Transverse colon (tissue), 4 donors: ENCODE results near the gene ADGRF5. TPM values are rescaled to one million over a fixed set of nuclear protein-coding genes. Genes with fewer than 3 reads are reported as not detected.

Source experiments
- DNase-seq: peaks from one replicate; pipeline ENCODE4 v3.0.0-alpha.2; 2019
- H3K27ac ChIP-seq, 4 donors: fragments of 200-600 bp; sonication (generic); 2 replicates each; pipeline ENCODE4 v1.5.1; 2016 to 2018; ENCODE audit warnings: inconsistent platforms in 4 of 4
- H3K27me3 ChIP-seq: fragments of 200-600 bp; sonication (generic); 2 replicates; pipeline ENCODE4 v1.5.1; 2017; ENCODE audit warnings: inconsistent platforms
- H3K36me3 ChIP-seq, 4 donors: fragments of 200-600 bp; sonication (generic); 2 replicates each; pipeline ENCODE4 v1.5.1; 2017 to 2019; ENCODE audit warnings: inconsistent platforms in 4 of 4
- H3K4me1 ChIP-seq, 4 donors: fragments of 200-600 bp; sonication (generic); 2 replicates each; pipeline ENCODE4 v1.5.1; 2017 to 2020; ENCODE audit warnings: inconsistent platforms in 4 of 4
- H3K4me3 ChIP-seq, 4 donors: fragments of 200-600 bp; sonication (generic); 1 replicate in 1 of 4; 2 replicates in 3 of 4; pipeline versions ENCODE4 v1.5.1 to v1.6.1; 2017 to 2019; ENCODE audit warnings: inconsistent platforms in 4 of 4
- H3K9me3 ChIP-seq, 2 donors: fragments of 200-600 bp; sonication (generic); 2 replicates each; pipeline ENCODE4 v1.5.1; 2017 to 2019; ENCODE audit warnings: inconsistent platforms in 2 of 2
- EP300 ChIP-seq: sonication (generic); formaldehyde crosslinking; IDR thresholded peaks from one replicate; pipeline ENCODE4 v1.6.1; 2017; ENCODE audit warnings: antibody characterized with exemption, low read depth
- POLR2A ChIP-seq: fragments of 450-650 bp; IDR thresholded peaks from one replicate; pipeline ENCODE4 v1.6.1; 2016; ENCODE audit warnings: antibody characterized with exemption, mild to moderate bottlenecking, moderate library complexity
- POLR2AphosphoS5 ChIP-seq, 3 donors: sonication (generic); formaldehyde crosslinking; IDR thresholded peaks; one replicate each; pipeline ENCODE4 v1.6.1; 2016; ENCODE audit warnings: antibody characterized with exemption in 3 of 3
- WGBS, 2 donors: methylation state at CpG; one replicate each; pipeline ENCODE4 v1.1.5; 2018; ENCODE audit warnings: low coverage in 1 of 2; 5-methylcytosine and 5-hydroxymethylcytosine counted together
- in situ Hi-C, 4 donors: fragments of 200-750 bp; cut with MboI; loops; one replicate each; pipeline versions ENCODE4 v1.15.0 to v1.15.1; 2017; ENCODE audit warnings: low sequenced_read_pairs in 3 of 4, low pct_ligation_motif_present in 1 of 4, low pct_unique_long_range_greater_than_20kb in 1 of 4
- intact Hi-C: fragments of 100-400 bp; cut with DNase I; formaldehyde crosslinking; loops from one replicate; pipeline ENCODE4 v1.15.1; 2023; ENCODE audit warnings: low total_unique reads
- total RNA-seq, 4 donors: library from RNA; depleted of rRNA; stranded (reverse); fragments of >200 nt; gene quantifications; one replicate each; pipeline ENCODE4 v1.1.0, GENCODE V29; 2016
- TF ChIP-seq, protein P1 (sequence below), 5 experiments: fragments of 200-600 bp in 3 of 5; fragments of 450-650 bp in 2 of 5; sonication (generic) in 3 of 5; IDR thresholded peaks; 1 replicate in 2 of 5; 2 replicates in 3 of 5; pipeline ENCODE4 v1.5.1; 2016 to 2017; ENCODE audit warnings: antibody characterized with exemption in 5 of 5, inconsistent platforms in 3 of 5, mild to moderate bottlenecking in 2 of 5, moderate library complexity in 1 of 5

Gene ADGRF5
- total RNA-seq, 4 donors from 2014 or later, result 1.5 to 4.1 (median 2.5) TPM

GRCh38 chr6:46832816-46833215, 88.9 kb downstream of the ADGRF5 start:
- Histone ChIP-seq H3K27me3 (no peaks in the 10 kb centered on the region), H3K27ac (no peak overlapping the region), H3K4me3 (no peak overlapping the region), H3K4me1 (peaks cover 0 to 12% (median 0%) of the 10 kb centered on the region in 4 donors), H3K36me3 (no peaks in the 10 kb centered on the region), H3K9me3 (no peaks in the 10 kb centered on the region)
- DNase-seq, result no peak
- TF ChIP-seq EP300, result no peak
- TF ChIP-seq POLR2A, result no peak
- TF ChIP-seq, protein P1, sequence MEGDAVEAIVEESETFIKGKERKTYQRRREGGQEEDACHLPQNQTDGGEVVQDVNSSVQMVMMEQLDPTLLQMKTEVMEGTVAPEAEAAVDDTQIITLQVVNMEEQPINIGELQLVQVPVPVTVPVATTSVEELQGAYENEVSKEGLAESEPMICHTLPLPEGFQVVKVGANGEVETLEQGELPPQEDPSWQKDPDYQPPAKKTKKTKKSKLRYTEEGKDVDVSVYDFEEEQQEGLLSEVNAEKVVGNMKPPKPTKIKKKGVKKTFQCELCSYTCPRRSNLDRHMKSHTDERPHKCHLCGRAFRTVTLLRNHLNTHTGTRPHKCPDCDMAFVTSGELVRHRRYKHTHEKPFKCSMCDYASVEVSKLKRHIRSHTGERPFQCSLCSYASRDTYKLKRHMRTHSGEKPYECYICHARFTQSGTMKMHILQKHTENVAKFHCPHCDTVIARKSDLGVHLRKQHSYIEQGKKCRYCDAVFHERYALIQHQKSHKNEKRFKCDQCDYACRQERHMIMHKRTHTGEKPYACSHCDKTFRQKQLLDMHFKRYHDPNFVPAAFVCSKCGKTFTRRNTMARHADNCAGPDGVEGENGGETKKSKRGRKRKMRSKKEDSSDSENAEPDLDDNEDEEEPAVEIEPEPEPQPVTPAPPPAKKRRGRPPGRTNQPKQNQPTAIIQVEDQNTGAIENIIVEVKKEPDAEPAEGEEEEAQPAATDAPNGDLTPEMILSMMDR (IDR thresholded peaks at IDR 0.05), result no peak
- no peak for TF ChIP-seq POLR2AphosphoS5 (IDR thresholded peaks at IDR 0.05)
- 78 to 88% methylated on average over 1 to 3 of the region's 3 CpGs for WGBS, 2 donors
- in situ Hi-C loops (loop anchor here in 2 of 4 donors (25.0 kb wide), 1 partner anchor 479 kb away; the partner anchor contains the start of gene TNFRSF21 (in 2 of the 2)), intact Hi-C loops (no loop called here)

DNA sequence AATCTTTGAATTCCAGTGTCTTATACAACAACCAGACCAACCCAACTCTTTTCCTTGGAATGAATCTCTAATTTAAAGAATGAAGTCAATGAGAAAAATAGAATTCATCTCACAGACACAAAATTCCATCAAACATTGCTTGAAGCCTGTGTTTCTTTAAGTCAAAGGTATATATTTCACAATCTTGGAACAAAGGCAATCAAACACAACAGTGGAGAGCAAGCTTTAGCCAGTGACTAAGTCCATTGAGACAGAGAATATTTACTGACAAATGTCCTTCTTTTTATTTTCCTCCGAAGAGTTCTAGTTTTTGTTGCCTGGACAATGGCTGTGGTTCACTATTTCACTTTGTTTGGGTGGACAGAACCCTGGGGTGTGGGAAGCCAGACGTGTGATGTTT, 92.8 kb downstream of the ADGRF5 start:
- H3K27ac ChIP-seq, result no peak overlapping the region
- H3K27me3 ChIP-seq, result no peaks in the 10 kb centered on the region
- no peaks in the 10 kb centered on the region for H3K9me3 ChIP-seq
- no peak for TF ChIP-seq POLR2AphosphoS5 (IDR thresholded peaks at IDR 0.05)
- no peak for TF ChIP-seq EP300
- TF ChIP-seq POLR2A, result no peak
- TF ChIP-seq, protein P1 (IDR thresholded peaks at IDR 0.05), result no peak
- no peak overlapping the region for H3K4me3 ChIP-seq
- intact Hi-C loops (no loop called here), in situ Hi-C loops (loop anchor here in 2 of 4 donors (25.0 kb wide), 1 partner anchor 483 kb away; the partner anchor contains the start of gene TNFRSF21 (in 2 of the 2))
- peaks cover 0 to 5% (median 0%) of the 10 kb centered on the region in 4 donors for H3K4me1 ChIP-seq
- no peaks in the 10 kb centered on the region for H3K36me3 ChIP-seq
- no peak for DNase-seq
- WGBS, 2 donors, result 74 to 86% methylated on average over 1 to 2 of the region's 2 CpGs

GRCh38 chr6:46821458-46821881, 100.3 kb downstream of the ADGRF5 start:
- peak overlapping the region in 3 of 4 donors; percentile 1 to 10 (median 2) for H3K27ac ChIP-seq
- H3K9me3 ChIP-seq, result no peaks in the 10 kb centered on the region
- TF ChIP-seq POLR2A, result no peak
- TF ChIP-seq POLR2AphosphoS5 (IDR thresholded peaks at IDR 0.05), result no peak
- no peak for TF ChIP-seq EP300
- TF ChIP-seq, protein P1 (IDR thresholded peaks at IDR 0.05), result no peak
- intact Hi-C loops, result no loop called here
- H3K27me3 ChIP-seq, result no peaks in the 10 kb centered on the region
- in situ Hi-C loops, result no loop called here
- DNase-seq, result no peak
- peaks cover 0 to 6% (median 0%) of the 10 kb centered on the region in 4 donors for H3K4me1 ChIP-seq
- no peaks in the 10 kb centered on the region for H3K36me3 ChIP-seq
- WGBS, 2 donors, result 58 to 64% methylated on average over 3 to 4 of the region's 4 CpGs
- H3K4me3 ChIP-seq, result no peak overlapping the region

DNA sequence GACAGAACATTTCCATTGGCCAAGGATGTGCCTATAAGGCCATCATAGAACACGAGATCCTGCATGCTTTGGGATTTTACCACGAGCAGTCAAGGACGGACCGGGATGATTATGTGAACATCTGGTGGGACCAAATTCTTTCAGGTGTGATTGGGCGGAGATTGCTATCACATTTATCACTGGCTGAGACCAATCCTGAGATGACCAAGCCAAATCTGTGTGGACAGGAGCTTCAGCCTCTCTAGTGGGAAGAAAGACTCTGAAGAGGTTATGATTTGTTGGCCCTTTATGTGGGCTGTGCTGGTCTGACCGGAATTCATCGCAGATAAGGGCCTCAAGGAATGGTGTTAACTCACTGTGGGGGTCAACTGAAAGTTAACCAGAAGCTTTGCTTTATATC, 102.2 kb downstream of the ADGRF5 start:
- Histone ChIP-seq H3K4me1 (peaks cover 0 to 6% (median 2%) of the 10 kb centered on the region in 4 donors), H3K27ac (no peak overlapping the region), H3K9me3 (no peaks in the 10 kb centered on the region), H3K4me3 (no peak overlapping the region), H3K27me3 (no peaks in the 10 kb centered on the region), H3K36me3 (no peaks in the 10 kb centered on the region)
- DNase-seq, result no peak
- in situ Hi-C loops (no loop called here), intact Hi-C loops (no loop called here)
- 90 to 96% methylated on average over 4 to 7 of the region's 7 CpGs for WGBS, 2 donors
- TF ChIP-seq, protein P1 (IDR thresholded peaks at IDR 0.05), result no peak
- no peak for TF ChIP-seq POLR2A
- TF ChIP-seq EP300, result no peak
- TF ChIP-seq POLR2AphosphoS5 (IDR thresholded peaks at IDR 0.05), result no peak
